ENCODE data around the gene BRD3OS. TPM values are rescaled to one million over a fixed set of nuclear protein-coding genes. Genes with fewer than 3 reads are reported as not detected.
"Not testable (repeated sequence)": the region's sequence is repeated elsewhere in the genome, so short reads cannot be mapped to it uniquely, and the experiment has no call there.

Gene BRD3OS
- total and polyA plus RNA-seq, 2 donors (not counting 1 experiment from before 2014, with no cell fraction given): 12.4 to 19.4 TPM

- H3K27me3 ChIP-seq (ENCODE audit: control insufficient read depth, insufficient read depth, low read length): peaks cover 15% of the 10 kb centered on the region
- no peak for DNase-seq (ENCODE audit: low read depth in 2 of 2)
- no peak overlapping the region for H3K9ac ChIP-seq (ENCODE audit: insufficient read depth, low read length)
- no peak overlapping the region for H2AFZ ChIP-seq (ENCODE audit: low read length)
- H3K4me3 ChIP-seq (replicated peaks in 1 of 4; ENCODE audit: control extremely low read depth in 1 of 4, insufficient read depth in 1 of 4, low read depth in 3 of 4, low read length in 4 of 4): no peak overlapping the region
- no peaks in the 10 kb centered on the region for H3K79me2 ChIP-seq (ENCODE audit: control insufficient read depth, insufficient read depth, low read length)
- TF ChIP-seq CTCF (conservative IDR thresholded peaks at IDR 0.05 in 1 of 2, IDR thresholded peaks at IDR 0.05 in 1 of 2; ENCODE audit: low read depth in 1 of 2, low read length in 2 of 2): no peak
- TF ChIP-seq EZH2 (IDR thresholded peaks at IDR 0.05; ENCODE audit: low read length, missing control alignments): no peak
- no peaks in the 10 kb centered on the region for H3K9me3 ChIP-seq (ENCODE audit: control insufficient read depth, insufficient read depth, low read depth, low read length)
- no peaks in the 10 kb centered on the region for H3K36me3 ChIP-seq (ENCODE audit: control insufficient read depth, insufficient read depth, low read length)
- no peak overlapping the region for H3K4me2 ChIP-seq (ENCODE audit: extremely low read depth, insufficient read depth, low read length)
- no peaks in the 10 kb centered on the region for H4K20me1 ChIP-seq (ENCODE audit: control insufficient read depth, extremely low read depth, insufficient read depth, low read length)
- no peaks in the 10 kb centered on the region for H3K4me1 ChIP-seq (ENCODE audit: control insufficient read depth, extremely low read depth, insufficient read depth, low read length)
- no peak overlapping the region for H3K27ac ChIP-seq (ENCODE audit: insufficient read depth, low read length)
Measured at GRCh38 chr9:134073500-134073899, 48.2 kb downstream of the BRD3OS start.

GRCh38 chr9:134075689-134076088 is 50.4 kb downstream of the BRD3OS start:
- not testable (repeated sequence) for H3K27ac ChIP-seq (ENCODE audit: insufficient read depth, low read length); H4K20me1 ChIP-seq (ENCODE audit: control insufficient read depth, extremely low read depth, insufficient read depth, low read length); H3K27me3 ChIP-seq (ENCODE audit: control insufficient read depth, insufficient read depth, low read length); H3K4me1 ChIP-seq (ENCODE audit: control insufficient read depth, extremely low read depth, insufficient read depth, low read length); H3K4me3 ChIP-seq (replicated peaks in 1 of 4; ENCODE audit: control extremely low read depth in 1 of 4, insufficient read depth in 1 of 4, low read depth in 3 of 4, low read length in 4 of 4); H3K9ac ChIP-seq (ENCODE audit: insufficient read depth, low read length); H3K9me3 ChIP-seq (ENCODE audit: control insufficient read depth, insufficient read depth, low read depth, low read length); H3K4me2 ChIP-seq (ENCODE audit: extremely low read depth, insufficient read depth, low read length); H3K36me3 ChIP-seq (ENCODE audit: control insufficient read depth, insufficient read depth, low read length); H3K79me2 ChIP-seq (ENCODE audit: control insufficient read depth, insufficient read depth, low read length); H2AFZ ChIP-seq (ENCODE audit: low read length); DNase-seq (ENCODE audit: low read depth in 2 of 2)

GRCh38 chr9:134076644-134077043 is 51.4 kb downstream of the BRD3OS start:
- no peaks in the 10 kb centered on the region for H3K36me3 ChIP-seq (ENCODE audit: control insufficient read depth, insufficient read depth, low read length)

More at GRCh38 chr9:134076644-134077043, 51.4 kb downstream of the BRD3OS start:
- no peak overlapping the region for H3K4me3 ChIP-seq (replicated peaks in 1 of 4; ENCODE audit: control extremely low read depth in 1 of 4, insufficient read depth in 1 of 4, low read depth in 3 of 4, low read length in 4 of 4)
- no peak overlapping the region for H3K9ac ChIP-seq (ENCODE audit: insufficient read depth, low read length)
- no peaks in the 10 kb centered on the region for H3K4me1 ChIP-seq (ENCODE audit: control insufficient read depth, extremely low read depth, insufficient read depth, low read length)
- no peaks in the 10 kb centered on the region for H3K9me3 ChIP-seq (ENCODE audit: control insufficient read depth, insufficient read depth, low read depth, low read length)
- no peak for DNase-seq (ENCODE audit: low read depth in 2 of 2)
- H3K27me3 ChIP-seq (ENCODE audit: control insufficient read depth, insufficient read depth, low read length): no peaks in the 10 kb centered on the region
- H3K27ac ChIP-seq (ENCODE audit: insufficient read depth, low read length): no peak overlapping the region
- no peaks in the 10 kb centered on the region for H3K79me2 ChIP-seq (ENCODE audit: control insufficient read depth, insufficient read depth, low read length)
- TF ChIP-seq CTCF (conservative IDR thresholded peaks at IDR 0.05 in 1 of 2, IDR thresholded peaks at IDR 0.05 in 1 of 2; ENCODE audit: low read depth in 1 of 2, low read length in 2 of 2) (no peak), EZH2 (IDR thresholded peaks at IDR 0.05; ENCODE audit: low read length, missing control alignments) (no peak)
- no peak overlapping the region for H3K4me2 ChIP-seq (ENCODE audit: extremely low read depth, insufficient read depth, low read length)
- H4K20me1 ChIP-seq (ENCODE audit: control insufficient read depth, extremely low read depth, insufficient read depth, low read length): no peaks in the 10 kb centered on the region
- no peak overlapping the region for H2AFZ ChIP-seq (ENCODE audit: low read length)

Other genes with a start within 250 kb of the BRD3OS start
- 15.2 and 17.7 TPM in 2 replicates for gene VAV2, start 33.2 kb upstream of the BRD3OS start, total RNA-seq
- gene VAV2, start 33.2 kb upstream of the BRD3OS start, polyA plus RNA-seq: 13.7 and 14.9 TPM in 2 replicates
- gene BRD3, start 42.5 kb downstream of the BRD3OS start, total RNA-seq: 7.7 and 10.4 TPM in 2 replicates
- gene BRD3, start 42.5 kb downstream of the BRD3OS start, polyA plus RNA-seq: 6.8 and 7.6 TPM in 2 replicates
- 15.4 and 15.5 TPM in 2 replicates for gene WDR5, start 110.6 kb downstream of the BRD3OS start, total RNA-seq
- 26.0 and 28.0 TPM in 2 replicates for gene WDR5, start 110.6 kb downstream of the BRD3OS start, polyA plus RNA-seq
- not detected in 2 replicates for gene RNU6ATAC, start 139.1 kb downstream of the BRD3OS start, total RNA-seq
- gene RNU6ATAC, start 139.1 kb downstream of the BRD3OS start, polyA plus RNA-seq: not detected in 2 replicates